Amniotic epithelial cell (primary cell): ENCODE data around the gene ZNF594.
"Not testable (repeated sequence)": the region's sequence is repeated elsewhere in the genome, so short reads cannot be mapped to it uniquely, and the experiment has no call there.

ENCODE experiments used
- DNase-seq: peaks from one replicate; pipeline ENCODE4 v3.0.0-alpha.2; 2010; ENCODE audit warnings: low read depth

Gene ZNF594

DNA sequence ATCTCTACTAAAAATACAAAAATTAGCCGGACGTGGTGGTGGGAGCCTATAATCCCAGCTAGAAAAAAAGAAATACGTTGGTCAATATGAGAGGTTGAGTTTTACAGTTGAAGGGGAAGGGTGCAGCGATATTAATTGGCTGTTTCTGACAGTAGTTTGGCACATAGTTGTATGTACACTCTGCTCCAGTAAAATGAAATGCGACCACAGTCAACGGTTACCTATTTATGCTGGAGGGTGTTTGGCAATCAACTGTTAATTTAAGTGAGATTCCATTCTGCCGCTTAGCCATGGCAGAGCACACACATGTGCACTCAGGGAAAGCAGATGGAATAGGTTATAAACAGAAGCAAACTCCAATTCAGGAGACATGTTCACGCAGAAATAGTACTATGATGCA, 9.3 kb upstream of the ZNF594 start:
- no peak for DNase-seq

- no peak for DNase-seq
Measured at GRCh38 chr17:5200360-5200759, 8.7 kb upstream of the ZNF594 start.

DNA sequence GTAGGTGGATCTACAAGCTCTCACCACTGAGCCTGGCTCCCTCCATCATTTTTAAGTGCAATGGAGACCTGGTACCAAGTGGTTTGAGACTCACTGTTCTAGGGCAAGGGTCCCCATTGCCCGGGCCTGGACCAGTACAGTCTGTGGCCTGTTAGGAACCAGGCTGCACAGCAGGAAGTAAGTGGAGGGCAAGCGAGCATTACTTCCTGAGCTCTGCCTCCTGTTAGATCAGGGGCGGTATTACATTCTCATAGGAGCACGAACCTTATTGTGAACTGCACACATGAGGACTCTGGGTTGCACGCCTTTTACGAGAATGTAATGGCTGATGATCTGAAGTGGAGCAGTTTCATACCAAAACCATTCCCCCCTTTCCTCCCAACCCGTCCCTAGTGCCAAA, 6.8 kb upstream of the ZNF594 start:
- no peak for DNase-seq

DNA sequence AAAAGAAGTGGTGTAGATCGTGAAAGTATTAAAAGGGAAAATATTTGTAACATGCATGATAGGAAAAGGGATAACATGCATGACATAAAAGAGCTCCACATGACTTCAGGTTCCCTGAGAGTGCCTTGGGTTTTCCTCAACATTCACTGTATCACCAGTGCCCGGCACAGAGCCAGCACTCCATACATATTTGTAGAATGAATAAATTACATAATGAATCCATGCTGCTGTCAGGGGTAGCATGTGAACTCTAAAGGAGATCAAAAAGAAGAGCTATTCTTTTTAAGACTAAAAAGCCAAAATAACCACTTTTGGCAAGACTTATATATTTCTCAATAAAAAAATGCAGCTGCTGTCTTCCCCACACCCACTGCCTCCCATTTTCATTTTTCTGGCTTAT, 2.7 kb upstream of the ZNF594 start:
- DNase-seq = no peak

- DNase-seq = no peak
Measured at GRCh38 chr17:5184288-5184687, 7.4 kb downstream of the ZNF594 start.

DNA sequence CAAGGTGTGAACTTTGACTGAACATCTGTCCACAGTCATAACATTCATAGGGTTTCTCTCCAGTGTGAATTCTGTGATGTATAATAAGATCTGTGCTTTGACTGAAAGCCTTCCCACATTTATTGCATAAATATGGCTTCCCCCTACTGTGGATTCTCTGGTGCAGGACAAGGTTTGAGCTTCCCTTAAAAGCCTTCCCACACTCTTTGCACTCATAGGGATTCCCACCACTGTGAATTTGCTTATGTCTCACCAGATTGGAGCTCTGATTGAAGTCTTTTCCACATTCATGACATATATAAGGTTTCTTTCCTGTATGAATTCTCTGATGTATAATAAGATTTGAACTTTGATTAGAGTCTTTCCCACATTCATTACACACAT, 8.3 kb downstream of the ZNF594 start:
- no peak for DNase-seq

- no peak for DNase-seq
Measured at GRCh38 chr17:5182597-5183409, 8.9 kb downstream of the ZNF594 start.

GRCh38 chr17:5181509-5182305, 10.0 kb downstream of the ZNF594 start:
- no peak for DNase-seq

- no peak for DNase-seq
Measured at GRCh38 chr17:5179003-5179402, 12.7 kb downstream of the ZNF594 start.

- not testable (repeated sequence) for DNase-seq
Measured at GRCh38 chr17:5175027-5175426, 16.6 kb downstream of the ZNF594 start.

DNA sequence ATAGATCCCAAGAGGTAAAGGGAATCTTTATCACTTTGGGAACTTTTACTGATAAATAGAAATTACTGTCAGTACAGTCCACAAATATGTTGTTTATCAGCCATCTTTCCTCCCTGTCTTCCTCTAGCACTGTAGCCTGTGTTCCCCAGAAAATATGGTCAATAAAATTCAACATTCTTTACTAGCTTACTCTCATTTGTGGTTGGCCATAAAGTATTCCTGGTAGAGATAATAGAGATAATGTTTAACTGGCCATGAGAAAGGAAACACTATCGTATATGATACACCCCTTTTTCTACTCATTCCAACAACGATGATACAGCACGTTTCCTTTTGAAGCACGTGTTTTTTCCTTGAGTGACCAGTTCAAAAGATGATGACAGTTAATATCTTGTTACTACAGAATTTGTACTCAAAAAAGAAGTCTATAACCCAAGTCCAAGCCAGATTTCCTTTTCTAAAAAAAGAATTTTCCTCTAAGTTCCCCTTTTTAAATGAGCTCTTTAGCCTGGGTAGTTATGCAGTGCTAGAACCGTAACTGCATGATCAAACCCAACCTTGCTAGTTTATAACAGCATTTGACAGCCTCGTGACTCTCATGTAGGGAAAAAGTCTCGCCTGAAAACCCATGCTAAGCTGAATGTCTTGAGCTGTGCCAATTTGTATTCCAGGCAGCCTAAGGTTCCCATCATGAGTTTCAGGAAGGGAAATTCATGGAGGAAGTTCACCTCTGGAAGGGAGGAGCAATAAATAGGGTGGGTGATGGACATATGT, 25.7 kb downstream of the ZNF594 start:
- peak; percentile 87 for DNase-seq

DNA sequence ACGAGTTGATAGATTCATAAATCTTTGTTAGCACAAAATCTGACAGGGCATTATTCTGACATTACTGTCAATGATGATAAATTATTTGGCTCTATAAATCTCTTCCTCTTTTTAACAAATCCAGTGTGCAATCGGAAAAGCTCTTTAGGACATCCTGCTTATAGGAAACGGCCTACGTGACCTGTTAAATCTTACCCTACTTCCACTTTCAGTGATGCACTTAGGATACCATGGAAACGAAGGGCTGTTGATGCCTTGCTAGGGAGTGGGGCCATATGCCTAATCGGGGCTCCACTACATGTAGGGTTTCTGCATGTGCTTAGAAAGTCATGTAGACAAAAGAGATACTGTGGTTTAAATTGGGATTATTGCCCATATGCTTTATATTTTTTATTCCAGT, 27.2 kb downstream of the ZNF594 start:
- DNase-seq = no peak

DNA sequence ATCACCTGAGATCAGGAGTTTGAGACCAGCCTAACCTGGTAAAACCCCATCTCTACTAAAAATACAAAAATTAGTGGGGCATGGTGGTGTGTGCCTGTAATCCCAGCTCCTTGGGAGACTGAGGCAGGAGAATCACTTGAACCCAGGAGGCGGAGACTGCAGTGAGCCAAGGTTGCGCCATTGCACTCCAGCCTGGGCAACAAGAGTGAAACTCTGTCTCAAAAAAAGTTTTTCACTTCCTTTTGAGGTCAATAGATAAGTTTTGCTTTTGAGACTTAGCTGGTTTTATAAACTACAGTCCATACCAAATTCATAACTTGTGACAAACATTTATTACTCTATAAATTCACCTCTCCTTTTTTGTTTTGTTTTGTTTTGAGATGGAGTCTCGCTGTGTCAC, 29.9 kb downstream of the ZNF594 start:
- not testable (repeated sequence) for DNase-seq

GRCh38 chr17:5160702-5161101, 31.0 kb downstream of the ZNF594 start:
- DNase-seq = not testable (repeated sequence)

DNA sequence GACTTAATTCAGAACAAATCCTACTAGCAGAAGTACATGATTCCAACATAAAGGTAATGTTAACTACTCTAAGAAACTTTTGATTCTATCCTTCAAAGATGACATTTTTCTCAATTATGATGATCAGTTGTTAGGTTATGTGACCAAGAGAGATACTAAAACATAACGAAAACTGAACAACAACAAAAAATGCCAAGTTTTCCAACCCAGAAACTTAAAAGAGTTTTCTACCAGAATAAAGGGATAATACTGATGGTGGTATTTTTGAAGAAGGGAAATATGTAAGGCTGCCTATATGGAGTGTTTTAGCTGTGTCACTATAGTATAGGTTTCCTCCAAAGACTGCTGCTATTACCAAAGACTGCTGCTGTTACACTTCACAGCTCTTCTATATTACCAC, 45.5 kb downstream of the ZNF594 start:
- DNase-seq = not testable (repeated sequence)

GRCh38 chr17:5142877-5143276, 48.8 kb downstream of the ZNF594 start:
- DNase-seq = not testable (repeated sequence)

GRCh38 chr17:5139458-5139732, 52.3 kb downstream of the ZNF594 start:
- DNase-seq = no peak

GRCh38 chr17:5138616-5139457, 52.8 kb downstream of the ZNF594 start:
- DNase-seq = no peak

DNA sequence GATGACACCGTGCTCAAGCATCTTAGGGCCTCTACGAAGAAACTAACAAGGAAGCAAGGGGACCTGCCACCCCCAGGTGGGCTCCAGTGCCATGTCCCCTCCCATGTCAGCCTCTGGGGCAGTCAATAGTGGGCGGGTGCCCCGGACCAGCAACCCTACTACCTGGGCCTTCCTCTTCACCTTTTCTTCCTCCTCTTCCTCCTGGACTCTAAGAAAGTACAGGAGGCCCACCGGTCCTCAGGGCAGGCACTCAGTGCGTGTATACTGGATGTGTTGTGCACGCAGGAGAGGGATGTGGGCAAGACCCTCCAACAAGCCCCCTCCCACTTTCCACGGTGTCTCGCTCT, 53.5 kb downstream of the ZNF594 start:
- not testable (repeated sequence) for DNase-seq

DNA sequence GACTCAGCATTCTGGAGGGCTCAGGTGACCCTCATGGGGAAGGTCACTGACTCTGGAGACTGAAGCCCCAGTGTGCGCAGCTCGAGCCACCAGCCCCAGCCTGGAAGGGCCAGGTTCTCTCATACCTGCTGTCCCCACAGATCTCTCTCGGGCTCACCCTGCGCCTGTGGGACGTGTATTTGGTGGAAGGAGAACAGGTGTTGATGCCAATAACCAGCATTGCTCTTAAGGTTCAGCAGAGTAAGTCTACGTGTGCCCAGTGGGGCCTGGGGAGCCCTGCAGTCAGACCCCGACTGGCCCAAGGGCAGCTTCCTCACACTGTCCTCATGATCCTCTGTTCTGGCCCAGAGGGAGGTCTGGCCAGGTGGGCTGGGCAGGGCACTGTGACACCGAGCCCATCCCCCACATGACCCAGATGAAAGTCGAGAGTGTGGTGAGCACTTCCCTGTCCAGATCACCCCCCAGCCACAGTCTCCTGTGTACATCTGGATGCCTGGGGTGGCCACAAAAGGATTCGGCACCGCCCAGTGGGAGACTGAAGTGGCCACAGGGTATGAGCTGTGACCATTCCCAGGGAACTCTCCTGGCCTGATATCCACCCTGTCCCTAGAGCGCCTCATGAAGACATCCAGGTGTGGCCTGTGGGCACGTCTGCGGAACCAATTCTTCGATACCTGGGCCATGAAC, 54.0 kb downstream of the ZNF594 start:
- not testable (repeated sequence) for DNase-seq
